ENCODE results near the gene ACTR2. TPM values are rescaled to one million over a fixed set of nuclear protein-coding genes. Genes with fewer than 3 reads are reported as not detected.

Gene ACTR2
- total RNA-seq, 1 experiment from 2014 or later: 248 TPM

DNA sequence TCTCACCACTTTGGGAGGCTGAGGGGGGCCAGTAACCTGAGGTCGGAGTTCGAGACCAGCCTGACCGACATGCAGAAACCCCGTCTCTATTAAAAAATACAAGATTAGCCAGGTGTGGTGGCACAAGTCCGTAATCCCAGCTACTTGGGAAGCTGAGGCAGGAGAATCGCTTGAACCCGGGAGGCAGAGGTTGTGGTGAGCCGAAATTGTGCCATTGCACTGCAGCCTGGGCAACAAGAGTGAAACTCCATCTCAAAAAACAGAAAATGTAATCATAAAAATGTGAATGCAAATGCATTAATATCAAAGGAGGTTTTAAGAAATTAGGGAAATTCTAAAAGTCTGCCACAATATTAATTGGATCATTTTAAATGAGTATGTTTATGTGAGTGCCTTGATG is 45.7 kb downstream of the ACTR2 start:
- ChIA-PET POLR2A (no interaction called here), CTCF (no interaction called here)
- Histone ChIP-seq H3K36me3 (ENCODE audit: control insufficient read depth, insufficient read depth, low read length) (no peaks in the 10 kb centered on the region; the same call in 1 of the 2 replicates), H3K4me3 (ENCODE audit: low read depth, low read length) (no peak overlapping the region), H3K9me3 (no peaks in the 10 kb centered on the region), H3K27me3 (replicated peaks; ENCODE audit: control insufficient read depth, insufficient read depth, low read length) (no peaks in the 10 kb centered on the region), H3K4me1 (no peaks in the 10 kb centered on the region)
- H3K9me3 Mint-ChIP-seq (ENCODE audit: unreplicated experiment): no peaks in the 10 kb centered on the region
- no peaks in the 10 kb centered on the region for H3K4me1 Mint-ChIP-seq (ENCODE audit: low read depth, unreplicated experiment)
- intact Hi-C loops (cut with micrococcal nuclease; ENCODE audit: unreplicated experiment): no loop called here
- no peak overlapping the region for H3K4me3 Mint-ChIP-seq (ENCODE audit: unreplicated experiment)
- H3K27ac Mint-ChIP-seq (ENCODE audit: unreplicated experiment): no peak overlapping the region
- no peak for DNase-seq
- TF ChIP-seq, protein P1, sequence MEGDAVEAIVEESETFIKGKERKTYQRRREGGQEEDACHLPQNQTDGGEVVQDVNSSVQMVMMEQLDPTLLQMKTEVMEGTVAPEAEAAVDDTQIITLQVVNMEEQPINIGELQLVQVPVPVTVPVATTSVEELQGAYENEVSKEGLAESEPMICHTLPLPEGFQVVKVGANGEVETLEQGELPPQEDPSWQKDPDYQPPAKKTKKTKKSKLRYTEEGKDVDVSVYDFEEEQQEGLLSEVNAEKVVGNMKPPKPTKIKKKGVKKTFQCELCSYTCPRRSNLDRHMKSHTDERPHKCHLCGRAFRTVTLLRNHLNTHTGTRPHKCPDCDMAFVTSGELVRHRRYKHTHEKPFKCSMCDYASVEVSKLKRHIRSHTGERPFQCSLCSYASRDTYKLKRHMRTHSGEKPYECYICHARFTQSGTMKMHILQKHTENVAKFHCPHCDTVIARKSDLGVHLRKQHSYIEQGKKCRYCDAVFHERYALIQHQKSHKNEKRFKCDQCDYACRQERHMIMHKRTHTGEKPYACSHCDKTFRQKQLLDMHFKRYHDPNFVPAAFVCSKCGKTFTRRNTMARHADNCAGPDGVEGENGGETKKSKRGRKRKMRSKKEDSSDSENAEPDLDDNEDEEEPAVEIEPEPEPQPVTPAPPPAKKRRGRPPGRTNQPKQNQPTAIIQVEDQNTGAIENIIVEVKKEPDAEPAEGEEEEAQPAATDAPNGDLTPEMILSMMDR (IDR thresholded peaks at IDR 0.05; ENCODE audit: insufficient read depth in 1 of 2, low read depth in 1 of 2, low read length in 1 of 2, severe bottlenecking in 1 of 2, unreplicated experiment in 1 of 2): no peak
- H3K36me3 Mint-ChIP-seq (ENCODE audit: insufficient read depth, unreplicated experiment): peaks cover 56% of the 10 kb centered on the region
- no peaks in the 10 kb centered on the region for H3K27me3 Mint-ChIP-seq (ENCODE audit: insufficient read depth, unreplicated experiment)
- no TSS peak for BruUV-seq (replicated peaks)

DNA sequence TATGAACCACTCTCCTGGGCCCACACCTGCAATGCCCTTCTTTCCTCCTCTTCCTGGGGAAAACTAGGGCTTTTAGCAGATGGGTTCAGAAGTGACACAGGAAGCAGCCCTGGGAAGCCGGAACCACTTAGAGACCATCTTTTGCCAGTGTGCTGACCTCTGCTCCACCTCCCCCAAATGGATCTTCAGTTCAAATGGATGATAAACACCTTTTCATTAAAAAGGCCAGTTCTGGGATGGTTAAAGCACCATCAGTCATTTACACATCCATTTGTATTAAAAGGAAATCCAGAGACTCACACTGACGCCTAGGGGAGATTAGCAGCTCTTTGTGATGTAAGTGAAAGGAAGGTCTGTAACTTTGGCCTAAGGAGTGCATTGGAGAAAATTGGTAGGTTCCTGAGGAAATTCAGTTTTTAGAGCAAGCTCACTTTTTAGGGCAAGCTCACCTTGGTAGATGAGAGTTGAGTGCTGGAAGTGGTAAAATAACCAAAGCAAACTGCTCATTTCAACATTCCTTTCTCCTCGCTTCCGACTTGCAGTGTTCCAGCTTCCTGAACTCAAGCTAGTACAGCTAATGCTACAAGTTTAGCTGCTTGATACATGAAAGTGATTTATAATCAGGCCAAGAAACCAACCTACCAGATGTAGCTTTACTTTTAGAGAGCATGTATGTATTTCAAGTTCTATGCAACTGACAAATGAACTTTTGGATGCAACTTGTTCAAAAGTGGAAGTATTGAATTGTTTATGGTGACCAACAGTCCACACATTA is 47.7 kb downstream of the ACTR2 start:
- intact Hi-C loops (cut with micrococcal nuclease; ENCODE audit: unreplicated experiment): no loop called here
- H3K27ac Mint-ChIP-seq (ENCODE audit: unreplicated experiment): no peak overlapping the region

DNA sequence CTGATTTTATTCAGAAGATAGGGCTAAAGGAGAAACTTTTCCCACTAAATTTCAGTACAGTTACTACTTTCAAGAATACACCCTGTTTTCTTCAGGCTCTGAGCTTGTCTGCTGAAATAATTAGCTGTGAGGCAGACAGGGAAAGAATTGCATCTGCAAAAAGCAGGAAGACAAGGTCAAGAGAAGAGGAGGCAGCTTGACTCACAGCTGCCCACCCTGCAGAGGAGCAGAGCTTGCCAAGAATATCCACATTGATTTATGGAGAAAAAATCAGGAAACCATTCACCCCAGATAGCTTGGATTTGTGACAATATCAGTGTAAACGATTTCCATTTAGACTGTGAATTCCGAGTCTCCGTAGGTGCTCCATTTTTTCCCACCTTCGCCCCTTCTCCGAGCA is 49.0 kb downstream of the ACTR2 start:
- POLR2A ChIA-PET: no interaction called here

More for the DNA sequence above, 47.7 kb downstream of the ACTR2 start:
- DNase-seq: no peak
- Mint-ChIP-seq H3K36me3 (ENCODE audit: insufficient read depth, unreplicated experiment) (peaks cover 45% of the 10 kb centered on the region), H3K4me1 (ENCODE audit: low read depth, unreplicated experiment) (no peaks in the 10 kb centered on the region), H3K4me3 (ENCODE audit: unreplicated experiment) (no peak overlapping the region), H3K9me3 (ENCODE audit: unreplicated experiment) (no peaks in the 10 kb centered on the region), H3K27me3 (ENCODE audit: insufficient read depth, unreplicated experiment) (no peaks in the 10 kb centered on the region)
- H3K27me3 ChIP-seq (replicated peaks; ENCODE audit: control insufficient read depth, insufficient read depth, low read length): no peaks in the 10 kb centered on the region
- POLR2A ChIA-PET: no interaction called here
- no peaks in the 10 kb centered on the region for H3K4me1 ChIP-seq
- H3K4me3 ChIP-seq (ENCODE audit: low read depth, low read length): no peak overlapping the region
- H3K9me3 ChIP-seq: no peaks in the 10 kb centered on the region
- CTCF ChIA-PET: interaction anchor here (0.6 kb wide), 1 partner anchor 110 kb away, joined by 4 read pairs; no protein-coding TSS in a partner anchor
- no peaks in the 10 kb centered on the region; the same call in 1 of the 2 replicates for H3K36me3 ChIP-seq (ENCODE audit: control insufficient read depth, insufficient read depth, low read length)
- TF ChIP-seq, protein P1 (IDR thresholded peaks at IDR 0.05; ENCODE audit: insufficient read depth in 1 of 2, low read depth in 1 of 2, low read length in 1 of 2, severe bottlenecking in 1 of 2, unreplicated experiment in 1 of 2): no peak
- BruUV-seq (replicated peaks): no TSS peak

More for the DNA sequence above, 49.0 kb downstream of the ACTR2 start:
- H3K9me3 Mint-ChIP-seq (ENCODE audit: unreplicated experiment): no peaks in the 10 kb centered on the region
- intact Hi-C loops (cut with micrococcal nuclease; ENCODE audit: unreplicated experiment): no loop called here
- Histone ChIP-seq H3K27me3 (replicated peaks; ENCODE audit: control insufficient read depth, insufficient read depth, low read length) (no peaks in the 10 kb centered on the region), H3K4me3 (ENCODE audit: low read depth, low read length) (no peak overlapping the region), H3K4me1 (no peaks in the 10 kb centered on the region), H3K36me3 (ENCODE audit: control insufficient read depth, insufficient read depth, low read length) (no peaks in the 10 kb centered on the region; the same call in 1 of the 2 replicates), H3K9me3 (no peaks in the 10 kb centered on the region)
- no TSS peak for BruUV-seq (replicated peaks)
- no peak for DNase-seq
- no peaks in the 10 kb centered on the region for H3K4me1 Mint-ChIP-seq (ENCODE audit: low read depth, unreplicated experiment)
- no peaks in the 10 kb centered on the region for H3K27me3 Mint-ChIP-seq (ENCODE audit: insufficient read depth, unreplicated experiment)
- CTCF ChIA-PET: interaction anchor here (0.6 to 1.3 kb wide), 2 partner anchors 44 to 87 kb away, joined by 3 to 4 read pairs; no protein-coding TSS in a partner anchor
- TF ChIP-seq, protein P1 (IDR thresholded peaks at IDR 0.05; ENCODE audit: insufficient read depth in 1 of 2, low read depth in 1 of 2, low read length in 1 of 2, severe bottlenecking in 1 of 2, unreplicated experiment in 1 of 2): no peak
- peaks cover 38% of the 10 kb centered on the region for H3K36me3 Mint-ChIP-seq (ENCODE audit: insufficient read depth, unreplicated experiment)
- no peak overlapping the region for H3K4me3 Mint-ChIP-seq (ENCODE audit: unreplicated experiment)
- no peak overlapping the region for H3K27ac Mint-ChIP-seq (ENCODE audit: unreplicated experiment)
